GM21529 (cell line): ENCODE results near the gene SKAP1.
"Not testable (repeated sequence)": the region's sequence is repeated elsewhere in the genome, so short reads cannot be mapped to it uniquely, and the experiment has no call there.

ENCODE experiments used
- ATAC-seq: cut with Tn5 transposase; IDR thresholded peaks from one replicate; pipeline ENCODE4 v1.9.1; 2021; ENCODE audit not compliant: unreplicated experiment

The SKAP1 gene

GRCh38 chr17:48416971-48417370 is 13.0 kb downstream of the SKAP1 start:
- no peak for ATAC-seq

GRCh38 chr17:48413613-48414405 is 16.2 kb downstream of the SKAP1 start:
- ATAC-seq, result no peak

- ATAC-seq, result no peak
These were observed 17.2 kb downstream of the SKAP1 start for GRCh38 chr17:48412841-48413240.

GRCh38 chr17:48410821-48411220 is 19.2 kb downstream of the SKAP1 start:
- not testable (repeated sequence) for ATAC-seq

- ATAC-seq, result no peak
These were observed 20.4 kb downstream of the SKAP1 start for GRCh38 chr17:48409607-48410006.

- ATAC-seq, result no peak
These were observed 23.0 kb downstream of the SKAP1 start for GRCh38 chr17:48406936-48407567.

- ATAC-seq, result no peak
These were observed 35.2 kb downstream of the SKAP1 start for GRCh38 chr17:48394821-48395220.

- no peak for ATAC-seq
These were observed 36.7 kb downstream of the SKAP1 start for GRCh38 chr17:48393283-48393682.

- ATAC-seq, result no peak
These were observed 37.2 kb downstream of the SKAP1 start for GRCh38 chr17:48392857-48393256.

- no peak for ATAC-seq
These were observed 38.6 kb downstream of the SKAP1 start for GRCh38 chr17:48391444-48391843.

- ATAC-seq, result no peak
These were observed 40.1 kb downstream of the SKAP1 start for GRCh38 chr17:48389903-48390302.

GRCh38 chr17:48388955-48389743 is 40.9 kb downstream of the SKAP1 start:
- no peak for ATAC-seq

GRCh38 chr17:48386826-48387225 is 43.2 kb downstream of the SKAP1 start:
- ATAC-seq, result no peak

GRCh38 chr17:48385319-48385718 is 44.7 kb downstream of the SKAP1 start:
- ATAC-seq, result no peak

- no peak for ATAC-seq
These were observed 45.9 kb downstream of the SKAP1 start for GRCh38 chr17:48384164-48384563.

GRCh38 chr17:48382989-48383388 is 47.0 kb downstream of the SKAP1 start:
- no peak for ATAC-seq

- ATAC-seq, result no peak
These were observed 51.2 kb downstream of the SKAP1 start for GRCh38 chr17:48378708-48379392.

GRCh38 chr17:48378238-48378637 is 51.8 kb downstream of the SKAP1 start:
- ATAC-seq, result no peak

- ATAC-seq, result no peak
These were observed 53.2 kb downstream of the SKAP1 start for GRCh38 chr17:48376682-48377325.

GRCh38 chr17:48375356-48375755 is 54.7 kb downstream of the SKAP1 start:
- ATAC-seq, result no peak
